Heart left ventricle (tissue), 13 donors: ENCODE results near the gene EMC1.
"Not testable (repeated sequence)": the region's sequence is repeated elsewhere in the genome, so short reads cannot be mapped to it uniquely, and the experiment has no call there.

Experiments
- POLR2A ChIP-seq, 2 donors: fragments of 450-650 bp; IDR thresholded peaks; one replicate each; pipeline ENCODE4 v1.6.1; 2017; ENCODE audit warnings: antibody characterized with exemption in 2 of 2, mild to moderate bottlenecking in 2 of 2, moderate library complexity in 2 of 2
- TF ChIP-seq, protein P1 (sequence below), 12 donors: fragments of 200-600 bp; sonication (generic) in 4 of 12; IDR thresholded peaks; one replicate each; pipeline versions ENCODE4 v1.5.0 to v1.8.0; 2018 to 2022; ENCODE audit warnings: antibody characterized with exemption in 12 of 12, mild to moderate bottlenecking in 5 of 12
- donor health status: ischemic (EF 13 %, LVEDD 7.1; RV severe dilation, severe dysfunction).
- donor health status: DM: no; HTN: yes; CAD: no.
- donor health status: DM: no; HTN: no; CAD: no.
- donor health status: ischemic (EF 25% LVEDD 6.9; RV normal size, moderate dysfunction).
- donor health status: ischemic (EF 25% LVEDD 5.7; RV mildly dilated, moderate dysfunction).
- donor health status: ischemic (EF 35%, LVEDD 5.7; RV mildly dilated, moderate dysfunction).
- donor health status: nonischemic (EF 11% LVEDD 7.7; RV severe dilation, severe dysfunction).
- donor health status: DM: yes; HTN: yes; CAD: no.
- donor health status: PGD.
- donor health status: ischemic (EF 29% LVEDD 5.4; RV normal size, mild dysfunction).
- donor health status: nonischemic (EF 23%, LVEDD 6.1; RV moderate dilation, normal function).

DNA sequence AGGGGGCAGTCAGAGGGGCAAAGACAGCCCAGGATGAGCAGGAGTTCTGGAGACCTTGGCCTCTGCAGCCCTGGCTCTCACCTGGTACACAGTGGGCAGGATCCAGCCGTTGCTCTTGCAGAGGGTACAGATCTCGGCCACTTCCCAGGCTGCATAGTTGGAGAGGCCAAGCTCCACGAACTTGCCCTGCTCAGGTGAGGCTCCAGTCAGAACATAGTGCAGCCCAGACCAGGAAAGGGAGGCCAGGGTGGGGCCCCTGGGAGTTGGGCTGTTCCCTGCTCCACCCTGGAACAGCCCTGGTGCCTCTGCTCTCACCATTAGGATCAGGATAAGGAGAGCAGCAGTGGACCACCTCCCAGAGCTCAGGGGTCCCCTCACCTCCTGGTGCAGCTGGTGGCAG, 34.5 kb upstream of the EMC1 start:
- TF ChIP-seq, protein P1, sequence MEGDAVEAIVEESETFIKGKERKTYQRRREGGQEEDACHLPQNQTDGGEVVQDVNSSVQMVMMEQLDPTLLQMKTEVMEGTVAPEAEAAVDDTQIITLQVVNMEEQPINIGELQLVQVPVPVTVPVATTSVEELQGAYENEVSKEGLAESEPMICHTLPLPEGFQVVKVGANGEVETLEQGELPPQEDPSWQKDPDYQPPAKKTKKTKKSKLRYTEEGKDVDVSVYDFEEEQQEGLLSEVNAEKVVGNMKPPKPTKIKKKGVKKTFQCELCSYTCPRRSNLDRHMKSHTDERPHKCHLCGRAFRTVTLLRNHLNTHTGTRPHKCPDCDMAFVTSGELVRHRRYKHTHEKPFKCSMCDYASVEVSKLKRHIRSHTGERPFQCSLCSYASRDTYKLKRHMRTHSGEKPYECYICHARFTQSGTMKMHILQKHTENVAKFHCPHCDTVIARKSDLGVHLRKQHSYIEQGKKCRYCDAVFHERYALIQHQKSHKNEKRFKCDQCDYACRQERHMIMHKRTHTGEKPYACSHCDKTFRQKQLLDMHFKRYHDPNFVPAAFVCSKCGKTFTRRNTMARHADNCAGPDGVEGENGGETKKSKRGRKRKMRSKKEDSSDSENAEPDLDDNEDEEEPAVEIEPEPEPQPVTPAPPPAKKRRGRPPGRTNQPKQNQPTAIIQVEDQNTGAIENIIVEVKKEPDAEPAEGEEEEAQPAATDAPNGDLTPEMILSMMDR (IDR thresholded peaks at IDR 0.05): not testable (repeated sequence)
- not testable (repeated sequence) for TF ChIP-seq POLR2A (IDR thresholded peaks at IDR 0.05)
